ENCODE data around the gene POLR3G.

POLR3G gene

DNA sequence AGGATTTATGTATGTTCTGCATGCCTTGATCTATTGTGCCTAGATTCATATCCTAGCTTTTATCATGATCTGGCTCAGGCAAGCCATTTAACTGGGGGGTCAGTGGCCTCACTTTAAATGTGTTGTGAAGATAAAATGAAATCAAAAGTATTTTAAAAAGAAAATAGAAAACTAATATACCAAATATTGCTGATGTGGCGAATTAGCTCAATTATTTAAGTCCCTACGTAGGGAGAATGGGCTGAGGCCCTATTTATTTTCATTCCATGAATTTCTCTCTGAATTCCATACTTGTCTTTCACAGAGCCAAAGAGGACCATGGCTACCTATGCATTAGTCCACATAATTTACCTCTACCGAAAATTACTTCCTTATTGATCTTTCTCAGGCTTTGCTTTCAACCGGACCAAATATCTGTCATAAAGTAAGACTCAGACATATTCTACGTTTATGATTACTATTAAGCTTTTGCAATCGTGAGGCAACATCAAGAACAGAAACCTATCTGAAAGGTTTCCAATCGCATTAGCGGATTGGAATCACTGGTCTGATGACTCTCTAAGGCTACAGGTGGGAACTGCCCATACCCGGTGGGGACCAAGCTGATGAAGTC lies 1.8 kb upstream of the POLR3G start:
- TF ChIP-seq, protein P1, sequence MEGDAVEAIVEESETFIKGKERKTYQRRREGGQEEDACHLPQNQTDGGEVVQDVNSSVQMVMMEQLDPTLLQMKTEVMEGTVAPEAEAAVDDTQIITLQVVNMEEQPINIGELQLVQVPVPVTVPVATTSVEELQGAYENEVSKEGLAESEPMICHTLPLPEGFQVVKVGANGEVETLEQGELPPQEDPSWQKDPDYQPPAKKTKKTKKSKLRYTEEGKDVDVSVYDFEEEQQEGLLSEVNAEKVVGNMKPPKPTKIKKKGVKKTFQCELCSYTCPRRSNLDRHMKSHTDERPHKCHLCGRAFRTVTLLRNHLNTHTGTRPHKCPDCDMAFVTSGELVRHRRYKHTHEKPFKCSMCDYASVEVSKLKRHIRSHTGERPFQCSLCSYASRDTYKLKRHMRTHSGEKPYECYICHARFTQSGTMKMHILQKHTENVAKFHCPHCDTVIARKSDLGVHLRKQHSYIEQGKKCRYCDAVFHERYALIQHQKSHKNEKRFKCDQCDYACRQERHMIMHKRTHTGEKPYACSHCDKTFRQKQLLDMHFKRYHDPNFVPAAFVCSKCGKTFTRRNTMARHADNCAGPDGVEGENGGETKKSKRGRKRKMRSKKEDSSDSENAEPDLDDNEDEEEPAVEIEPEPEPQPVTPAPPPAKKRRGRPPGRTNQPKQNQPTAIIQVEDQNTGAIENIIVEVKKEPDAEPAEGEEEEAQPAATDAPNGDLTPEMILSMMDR (IDR thresholded peaks at IDR 0.05), result no peak
- TF ChIP-seq ZFX (IDR thresholded peaks at IDR 0.05; ENCODE audit: borderline replicate concordance), result no peak
- H3K27ac ChIP-seq, result no peak overlapping the region

DNA sequence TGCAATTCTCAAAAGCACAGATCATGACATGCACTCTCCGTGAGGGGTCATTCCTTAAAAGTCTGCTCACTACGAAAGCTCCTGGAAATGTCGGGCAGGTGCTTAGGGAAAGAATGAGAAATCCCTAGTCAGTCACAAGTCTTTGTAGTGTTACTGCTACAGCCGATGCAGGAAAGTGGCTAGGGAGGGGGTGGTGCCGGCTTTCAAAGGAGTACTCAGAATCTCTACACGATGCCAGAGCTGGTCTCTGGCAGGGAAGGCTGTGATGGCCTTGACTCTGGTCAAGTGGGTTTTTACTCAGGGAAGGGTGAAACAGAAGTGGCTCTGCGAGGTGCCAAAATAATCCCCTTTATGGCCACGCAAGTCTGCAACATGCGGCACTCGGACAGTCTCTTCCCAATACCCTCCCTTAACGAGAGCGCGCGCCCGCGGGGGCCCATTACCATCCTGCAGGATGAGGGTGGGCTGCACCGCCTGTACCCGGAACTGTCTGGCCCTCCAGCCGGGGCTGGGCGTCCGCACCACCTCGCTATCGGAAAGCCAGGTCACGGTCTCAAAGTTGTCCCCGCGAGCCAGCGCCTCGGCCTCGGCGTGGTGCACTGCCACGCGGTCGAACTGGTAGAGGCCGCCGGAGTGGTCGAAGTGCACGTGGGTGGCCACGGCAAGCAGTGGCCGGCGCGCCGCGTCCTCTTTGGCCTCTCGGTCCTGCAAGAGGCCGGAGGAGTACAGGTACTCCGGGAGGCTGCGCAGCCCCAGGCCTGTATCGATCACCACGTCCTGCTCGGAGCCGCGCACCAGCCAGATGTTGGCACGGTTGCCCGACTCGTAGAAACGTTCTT lies 1.0 kb upstream of the POLR3G start:
- H3K27ac ChIP-seq, result peak overlapping the region; percentile 86
- TF ChIP-seq, protein P1 (IDR thresholded peaks at IDR 0.05), result no peak
- TF ChIP-seq ZFX (IDR thresholded peaks at IDR 0.05; ENCODE audit: borderline replicate concordance), result no peak

DNA sequence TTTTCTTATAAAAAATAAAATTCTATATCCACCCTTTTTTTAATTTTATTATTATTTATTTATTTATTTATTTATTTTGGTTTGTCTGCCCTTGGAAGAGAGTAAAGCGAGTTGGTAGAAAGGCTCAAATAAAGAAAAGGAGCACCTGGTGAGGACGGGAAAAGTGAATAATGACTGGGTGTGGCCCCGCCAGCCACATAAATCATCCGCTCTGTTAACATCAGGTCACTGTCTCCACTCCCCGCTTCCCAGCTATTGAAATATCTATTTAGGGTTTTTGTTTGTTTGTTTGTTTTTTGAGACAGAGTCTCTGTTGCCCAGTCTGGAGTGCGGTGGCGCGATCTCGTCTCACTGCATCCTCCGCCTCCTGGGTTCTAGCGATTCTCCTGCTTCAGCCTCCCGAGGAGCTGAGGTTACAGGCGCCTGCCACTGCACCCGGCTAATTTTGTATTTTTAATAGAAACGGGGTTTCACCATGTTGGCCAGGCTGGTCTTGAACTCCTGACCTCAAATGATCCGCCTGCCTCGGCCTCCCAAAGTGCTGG lies 844 bp downstream of the POLR3G start:
- TF ChIP-seq ZFX (IDR thresholded peaks at IDR 0.05; ENCODE audit: borderline replicate concordance), result no peak
- TF ChIP-seq, protein P1 (IDR thresholded peaks at IDR 0.05), result no peak
- H3K27ac ChIP-seq, result no peak overlapping the region

DNA sequence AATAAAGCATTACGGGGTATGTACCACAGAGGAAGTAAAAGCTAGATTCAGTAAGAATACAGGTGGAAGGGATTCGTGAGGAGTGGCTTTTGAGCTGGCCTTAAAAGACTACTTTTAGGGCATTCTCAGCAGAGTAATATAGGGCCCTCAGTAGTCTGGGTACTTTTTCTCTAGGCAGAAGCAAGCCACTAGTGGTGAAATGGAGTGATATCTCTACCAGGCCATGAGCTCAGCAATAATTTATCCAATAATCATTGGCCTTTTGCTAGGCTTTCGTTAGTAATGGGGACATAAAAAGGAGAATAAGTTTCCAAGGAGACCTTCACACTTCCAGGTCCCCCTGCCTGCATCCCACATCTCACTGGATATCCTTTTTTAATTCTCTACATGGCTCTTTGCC lies 1.7 kb downstream of the POLR3G start:
- no peak overlapping the region for H3K27ac ChIP-seq
- TF ChIP-seq, protein P1 (IDR thresholded peaks at IDR 0.05), result no peak
- TF ChIP-seq ZFX (IDR thresholded peaks at IDR 0.05; ENCODE audit: borderline replicate concordance), result no peak

DNA sequence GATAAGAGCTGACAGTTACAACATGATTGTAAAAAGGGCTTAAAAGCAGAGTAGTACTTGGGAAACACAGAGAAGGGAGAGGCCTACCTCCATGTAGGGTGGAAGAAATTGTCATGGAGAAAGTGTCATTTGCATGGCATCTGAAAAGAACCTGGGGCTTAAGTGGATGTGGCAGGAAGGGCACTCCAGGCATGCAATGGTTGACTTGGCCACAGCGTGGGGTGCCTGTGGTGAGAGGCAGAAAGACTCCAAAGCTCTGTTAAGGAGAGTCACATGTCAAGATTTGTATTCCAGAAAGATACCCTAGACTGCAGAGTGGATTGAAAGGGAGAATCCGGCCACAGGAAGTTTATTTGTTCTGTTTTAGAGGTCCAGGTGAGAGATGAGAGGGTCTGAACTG lies 2.4 kb downstream of the POLR3G start:
- TF ChIP-seq ZFX (IDR thresholded peaks at IDR 0.05; ENCODE audit: borderline replicate concordance), result no peak
- TF ChIP-seq, protein P1 (IDR thresholded peaks at IDR 0.05), result no peak
- H3K27ac ChIP-seq, result no peak overlapping the region

DNA sequence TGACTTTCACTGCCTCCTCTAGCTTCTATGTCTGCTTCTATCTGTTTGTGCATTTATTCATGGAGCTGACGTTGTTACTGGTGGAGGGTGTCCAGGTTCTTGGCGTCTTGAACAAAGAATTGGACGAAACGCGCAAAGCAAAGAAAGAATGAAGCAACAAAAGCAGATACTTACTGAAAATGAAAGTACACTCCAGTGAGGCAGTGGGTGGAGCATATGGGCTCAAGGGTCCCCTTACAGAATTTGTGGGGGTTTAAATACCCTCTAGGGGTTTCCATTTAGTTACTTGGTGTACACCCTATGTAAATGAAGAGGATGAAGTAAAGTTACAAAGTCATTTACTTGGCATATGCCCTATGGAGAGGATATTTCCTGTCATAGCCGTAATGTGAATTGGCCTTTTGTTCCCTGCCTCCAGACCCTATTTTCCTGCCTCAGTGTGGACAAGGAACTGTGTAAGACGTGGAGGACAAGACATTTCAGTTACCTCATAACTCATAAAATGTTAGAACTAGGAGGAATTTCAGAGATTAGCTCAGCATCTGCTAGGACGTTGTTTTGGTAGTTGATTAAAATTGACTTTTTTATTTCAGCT lies 3.1 kb downstream of the POLR3G start:
- H3K27ac ChIP-seq, result no peak overlapping the region
- no peak for TF ChIP-seq ZFX (IDR thresholded peaks at IDR 0.05; ENCODE audit: borderline replicate concordance)
- TF ChIP-seq, protein P1 (IDR thresholded peaks at IDR 0.05), result no peak
